Thoracic aorta (tissue), 2 donors: ENCODE data around the gene KRTAP22-1. TPM values are rescaled to one million over a fixed set of nuclear protein-coding genes. Genes with fewer than 3 reads are reported as not detected.

ENCODE experiments used
- ATAC-seq: fragments of 150-250 bp; one replicate; pipeline ENCODE4 v1.8.0; 2017; ENCODE audit warnings: low read depth; ENCODE audit not compliant: insufficient number of reproducible peaks, low FRiP score
- DNase-seq: peaks from one replicate; pipeline ENCODE4 v3.0.0-alpha.2; 2020; ENCODE audit warnings: low spot score
- H3K27ac ChIP-seq, 2 donors: fragments of 200-600 bp; sonication (generic); 1 replicate in 1 of 2; 2 replicates in 1 of 2; pipeline ENCODE4 v1.5.1; 2016; ENCODE audit warnings: mild to moderate bottlenecking in 2 of 2, moderate library complexity in 2 of 2
- H3K27me3 ChIP-seq: fragments of 200-600 bp; sonication (generic); replicated peaks from 2 replicates; pipeline ENCODE4 v1.6.0; 2016; ENCODE audit warnings: mild to moderate bottlenecking; ENCODE audit not compliant: insufficient read depth
- H3K36me3 ChIP-seq: fragments of 200-600 bp; sonication (generic); one replicate; pipeline ENCODE4 v1.5.1; 2016
- H3K4me1 ChIP-seq, 2 donors: fragments of 200-600 bp; sonication (generic); 1 replicate in 1 of 2; 2 replicates in 1 of 2; pipeline versions ENCODE4 v1.5.1 to v1.6.0; 2016; ENCODE audit warnings: low read depth in 2 of 2, mild to moderate bottlenecking in 1 of 2; ENCODE audit not compliant: control insufficient read depth in 1 of 2
- H3K4me3 ChIP-seq: fragments of 200-600 bp; sonication (generic); 2 replicates; pipeline ENCODE4 v1.5.1; 2016; ENCODE audit warnings: mild to moderate bottlenecking
- H3K9me3 ChIP-seq: fragments of 200-600 bp; sonication (generic); 2 replicates; pipeline ENCODE4 v1.5.1; 2016
- CTCF ChIP-seq: fragments of 200-600 bp; sonication (generic); IDR thresholded peaks from one replicate; pipeline ENCODE4 v1.5.1; 2019; ENCODE audit warnings: antibody characterized with exemption
- total RNA-seq, 2 donors: library from RNA; depleted of rRNA; stranded (reverse); fragments of >200 nt; gene quantifications; one replicate each; pipeline versions ENCODE4 v1.1.0 to v1.2.3, GENCODE V29; 2016

The KRTAP22-1 gene
- not detected for total RNA-seq

GRCh38 chr21:30600787-30601186 lies at the start of gene KRTAP22-1:
TSS of gene KRTAP22-1 (plus strand) at chr21:30601087.
- Histone ChIP-seq H3K27me3 (no peaks in the 10 kb centered on the region), H3K4me3 (no peak within 1 kb of the TSS), H3K4me1 (no peaks in the 10 kb centered on the region), H3K9me3 (no peaks in the 10 kb centered on the region), H3K36me3 (no peaks in the 10 kb centered on the region), H3K27ac (no peak within 1 kb of the TSS)
- ATAC-seq (no peak), DNase-seq (no peak)
- no peak for TF ChIP-seq CTCF

GRCh38 chr21:30552782-30553181 lies 48.1 kb upstream of the KRTAP22-1 start:
- H3K9me3 ChIP-seq, result no peaks in the 10 kb centered on the region
- ATAC-seq (no peak), DNase-seq (no peak)
- no peak overlapping the region for H3K27ac ChIP-seq
- H3K4me3 ChIP-seq, result no peak overlapping the region
- no peaks in the 10 kb centered on the region for H3K36me3 ChIP-seq
- no peak for TF ChIP-seq CTCF
- H3K27me3 ChIP-seq, result no peaks in the 10 kb centered on the region
- no peaks in the 10 kb centered on the region for H3K4me1 ChIP-seq

- Histone ChIP-seq H3K27ac (no peak overlapping the region), H3K4me1 (no peaks in the 10 kb centered on the region), H3K27me3 (no peaks in the 10 kb centered on the region), H3K4me3 (no peak overlapping the region), H3K9me3 (no peaks in the 10 kb centered on the region), H3K36me3 (no peaks in the 10 kb centered on the region)
- no peak for ATAC-seq
- no peak for TF ChIP-seq CTCF
- DNase-seq, result no peak
These were observed 45.8 kb upstream of the KRTAP22-1 start for GRCh38 chr21:30555095-30555494.

GRCh38 chr21:30561264-30561895 lies 39.5 kb upstream of the KRTAP22-1 start, which contains the start of gene KRTAP19-7:
TSS of gene KRTAP19-7 (minus strand) at chr21:30561314. CDS start at chr21:30561289, 25 bp downstream.
- Histone ChIP-seq H3K36me3 (no peaks in the 10 kb centered on the region), H3K27me3 (no peaks in the 10 kb centered on the region), H3K27ac (no peak within 1 kb of the TSS), H3K4me3 (no peak within 1 kb of the TSS), H3K4me1 (no peaks in the 10 kb centered on the region), H3K9me3 (no peaks in the 10 kb centered on the region)
- no peak for TF ChIP-seq CTCF
- DNase-seq, result no peak
- ATAC-seq, result no peak

- Histone ChIP-seq H3K9me3 (no peaks in the 10 kb centered on the region), H3K27me3 (no peaks in the 10 kb centered on the region), H3K4me3 (no peak overlapping the region), H3K27ac (no peak overlapping the region), H3K4me1 (no peaks in the 10 kb centered on the region), H3K36me3 (no peaks in the 10 kb centered on the region)
- DNase-seq (no peak), ATAC-seq (no peak)
- no peak for TF ChIP-seq CTCF
These were observed 38.9 kb upstream of the KRTAP22-1 start for GRCh38 chr21:30561957-30562356.
